Right renal cortex interstitium (tissue), 3 donors: Measurements from ENCODE around the gene PLSCR5. TPM values are rescaled to one million over a fixed set of nuclear protein-coding genes. Genes with fewer than 3 reads are reported as not detected.

Experiments
- DNase-seq, 3 donors: peaks; one replicate each; pipeline ENCODE4 v3.0.0-alpha.2; 2013; ENCODE audit warnings: low read depth in 3 of 3, low spot score in 2 of 3
- polyA plus RNA-seq, 3 donors: library from polyadenylated mRNA; unstranded; fragments of 120-200 nt; gene quantifications; one replicate each; pipeline ENCODE4 v1.2.1, GENCODE V29; 2013; ENCODE audit not compliant: insufficient read length in 3 of 3

Gene PLSCR5
- polyA plus RNA-seq, 3 donors: not detected

- peak in 2 of 3 donors; percentile 10 to 18 for DNase-seq
These were observed 15.1 kb downstream of the PLSCR5 start for GRCh38 chr3:146589899-146590508.

- DNase-seq: no peak
These were observed 20.0 kb downstream of the PLSCR5 start for GRCh38 chr3:146585156-146585555.

- no peak for DNase-seq
These were observed 23.1 kb downstream of the PLSCR5 start for GRCh38 chr3:146581951-146582467.

- DNase-seq: no peak
These were observed 24.0 kb downstream of the PLSCR5 start for GRCh38 chr3:146581080-146581601.

- peak in 2 of 3 donors; percentile 16 to 17 for DNase-seq
These were observed 27.5 kb downstream of the PLSCR5 start for GRCh38 chr3:146577662-146578061.

- no peak for DNase-seq
These were observed 29.5 kb downstream of the PLSCR5 start for GRCh38 chr3:146575636-146576035.

- DNase-seq: no peak
These were observed 31.0 kb downstream of the PLSCR5 start for GRCh38 chr3:146574173-146574572.

- no peak for DNase-seq
These were observed 35.8 kb downstream of the PLSCR5 start for GRCh38 chr3:146569314-146569713.

- no peak for DNase-seq
These were observed 39.0 kb downstream of the PLSCR5 start for GRCh38 chr3:146566138-146566537.

- no peak for DNase-seq
These were observed 43.3 kb downstream of the PLSCR5 start for GRCh38 chr3:146561879-146562278.

GRCh38 chr3:146561463-146561862, 43.7 kb downstream of the PLSCR5 start:
- no peak for DNase-seq

- DNase-seq: no peak
These were observed 44.5 kb downstream of the PLSCR5 start for GRCh38 chr3:146560678-146561077.

GRCh38 chr3:146559388-146559787, 45.8 kb downstream of the PLSCR5 start:
- DNase-seq: no peak

GRCh38 chr3:146558781-146559180, 46.4 kb downstream of the PLSCR5 start:
- DNase-seq: no peak

- DNase-seq: no peak
These were observed 47.4 kb downstream of the PLSCR5 start for GRCh38 chr3:146557745-146558144.

GRCh38 chr3:146555311-146555710, 49.8 kb downstream of the PLSCR5 start:
- no peak for DNase-seq

GRCh38 chr3:146554151-146554760, 50.9 kb downstream of the PLSCR5 start:
- no peak for DNase-seq

- DNase-seq: no peak
These were observed 54.2 kb downstream of the PLSCR5 start for GRCh38 chr3:146550743-146551510.

- DNase-seq: no peak
These were observed 55.0 kb downstream of the PLSCR5 start for GRCh38 chr3:146550070-146550615.

GRCh38 chr3:146547235-146547835, 57.8 kb downstream of the PLSCR5 start:
- no peak for DNase-seq
